Pancreas (tissue), 10 donors: ENCODE results near the gene DPY30. TPM values are rescaled to one million over a fixed set of nuclear protein-coding genes. Genes with fewer than 3 reads are reported as not detected.

Experiments
- ATAC-seq, 4 donors: fragments of 200-7000 bp; cut with Tn5 transposase; one replicate each; pipeline versions ENCODE4 v1.8.0 to v1.9.1; 2020; ENCODE audit warnings: mild to moderate bottlenecking in 4 of 4, moderate library complexity in 4 of 4
- DNase-seq, 6 donors: peaks; one replicate each; pipeline ENCODE4 v3.0.0-alpha.2; 2020
- FAIRE-seq: peaks from 2 replicates; lab custom pipeline; 2012; peaks lifted over from hg19 to GRCh38; lab: Jason Lieb, UNC
- H3K27ac ChIP-seq, 4 donors: fragments of 200-600 bp; sonication (generic); 1 replicate in 3 of 4; 2 replicates in 1 of 4; pipeline versions ENCODE4 v1.5.0 to v1.8.0; 2020
- H3K27me3 ChIP-seq, 4 donors: fragments of 200-600 bp; one replicate each; pipeline ENCODE4 v1.8.0; 2021
- H3K36me3 ChIP-seq, 3 donors: fragments of 200-600 bp; sonication (generic) in 1 of 3; one replicate each; pipeline versions ENCODE4 v1.5.0 to v1.8.0; 2020 to 2021
- H3K4me1 ChIP-seq, 3 donors: fragments of 200-600 bp; one replicate each; pipeline ENCODE4 v1.8.0; 2021
- H3K4me3 ChIP-seq, 4 donors: fragments of 200-600 bp; sonication (generic) in 2 of 4; one replicate each; pipeline versions ENCODE4 v1.5.0 to v1.8.0; 2020 to 2021
- H3K9me3 ChIP-seq, 4 donors: fragments of 200-600 bp; one replicate each; pipeline ENCODE4 v1.8.0; 2021
- WGBS, 2 donors: extraction: QIAGEN DNeasy Blood & Tissue Kit; methylation state at CpG; one replicate each; pipeline ENCODE4 v1.1.7; 2013; 5-methylcytosine and 5-hydroxymethylcytosine counted together
- intact Hi-C, 3 donors: fragments of 100-400 bp; cut with DNase I; formaldehyde crosslinking; loops; one replicate each; pipeline versions ENCODE4 v1.11.1 to v1.14.2; 2022
- polyA plus RNA-seq, 2 donors: library from polyadenylated mRNA; stranded (reverse); fragments of 200-250 nt; gene quantifications; one replicate each; pipeline ENCODE4 v1.2.3, GENCODE V29; 2013
- total RNA-seq, 6 donors: library from RNA; stranded (reverse); fragmentation: NEBNext Ultra II Directional in 4 of 6; extraction: Animal tissue kit (Norgen Biotek cat#: 25700) in 4 of 6; gene quantifications; one replicate each; pipeline versions ENCODE4 v1.2.1 to v1.2.4, GENCODE V29; 2021 to 2023
- TF ChIP-seq, protein P1 (sequence below), 4 donors: fragments of 200-600 bp; sonication (generic) in 3 of 4; IDR thresholded peaks; one replicate each; pipeline versions ENCODE4 v1.5.0 to v1.8.0; 2021; ENCODE audit warnings: antibody characterized with exemption in 4 of 4
- donor health status: healthy with polysubstance abuse.
- donor health status: DM: no; HTN: no; CAD: no; lungs with moderate emphysema.
- donor health status: DM: no; HTN: no; CAD: no.
- donor health status: control.
- donor health status: control.
- donor health status: Bipolar disorder and iron deficiency.
- donor health status: DM: yes; HTN: yes; CAD: no.
- donor health status: DM: no; HTN: no; CAD: no.
- donor health status: DM: no; HTN: no; CAD: no.
- donor health status: DM: yes; HTN: yes; CAD: no.

DPY30 gene
- total and polyA plus RNA-seq, 8 donors, result 17.6 to 58.7 (median 24.5) TPM

DNA sequence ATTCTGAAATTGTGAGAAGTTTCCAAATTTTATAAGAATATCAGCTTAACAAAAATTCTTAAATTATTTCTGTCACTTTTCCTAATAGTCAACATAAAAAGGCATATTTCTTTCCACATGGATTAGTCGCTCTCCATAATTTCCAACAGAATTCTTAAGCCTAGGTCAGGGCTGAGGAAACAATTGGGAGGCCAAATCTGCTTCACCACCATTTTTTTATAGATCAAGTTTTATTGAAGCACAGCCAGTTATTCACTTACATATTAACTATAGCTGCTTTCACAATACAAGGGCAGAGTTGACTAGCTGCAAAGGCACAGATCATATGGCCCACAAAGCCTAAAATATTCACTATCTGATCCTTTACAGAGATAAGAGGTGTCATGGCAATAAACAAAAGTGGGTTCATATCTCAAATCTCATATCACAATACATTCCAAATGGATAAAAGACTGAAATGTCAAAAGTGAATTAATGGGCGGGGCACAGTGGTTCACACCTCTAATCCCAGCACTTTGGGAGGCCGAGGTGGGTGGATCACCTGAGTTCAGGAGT is 47.5 kb downstream of the DPY30 start:
- 87 to 91% methylated on average over 3 of the region's 3 CpGs for WGBS, 2 donors
- no peaks in the 10 kb centered on the region for H3K27me3 ChIP-seq

DNA sequence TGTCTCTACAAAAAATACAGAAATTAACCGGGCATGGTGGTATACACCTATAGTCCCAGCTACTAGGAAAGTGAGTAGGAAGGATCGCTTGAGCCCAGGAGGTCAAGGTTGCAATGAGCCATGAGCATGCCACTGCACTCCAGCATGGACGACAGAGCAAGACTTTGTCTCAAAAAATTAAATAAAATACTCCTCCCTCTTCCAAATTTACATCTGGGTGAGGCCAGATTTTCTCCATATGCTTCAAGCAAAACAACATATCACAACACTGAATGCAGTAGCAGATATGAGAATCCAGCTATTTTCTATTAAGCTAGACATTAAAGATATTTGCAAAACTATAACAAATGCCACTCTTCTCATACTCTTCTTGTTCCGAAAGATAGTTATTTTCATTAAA is 49.7 kb downstream of the DPY30 start:
- no peak for DNase-seq
- no peak for FAIRE-seq
- 94 to 97% methylated on average over 4 of the region's 4 CpGs for WGBS, 2 donors
- no peak overlapping the region for H3K4me3 ChIP-seq
- no peaks in the 10 kb centered on the region for H3K9me3 ChIP-seq
- TF ChIP-seq, protein P1, sequence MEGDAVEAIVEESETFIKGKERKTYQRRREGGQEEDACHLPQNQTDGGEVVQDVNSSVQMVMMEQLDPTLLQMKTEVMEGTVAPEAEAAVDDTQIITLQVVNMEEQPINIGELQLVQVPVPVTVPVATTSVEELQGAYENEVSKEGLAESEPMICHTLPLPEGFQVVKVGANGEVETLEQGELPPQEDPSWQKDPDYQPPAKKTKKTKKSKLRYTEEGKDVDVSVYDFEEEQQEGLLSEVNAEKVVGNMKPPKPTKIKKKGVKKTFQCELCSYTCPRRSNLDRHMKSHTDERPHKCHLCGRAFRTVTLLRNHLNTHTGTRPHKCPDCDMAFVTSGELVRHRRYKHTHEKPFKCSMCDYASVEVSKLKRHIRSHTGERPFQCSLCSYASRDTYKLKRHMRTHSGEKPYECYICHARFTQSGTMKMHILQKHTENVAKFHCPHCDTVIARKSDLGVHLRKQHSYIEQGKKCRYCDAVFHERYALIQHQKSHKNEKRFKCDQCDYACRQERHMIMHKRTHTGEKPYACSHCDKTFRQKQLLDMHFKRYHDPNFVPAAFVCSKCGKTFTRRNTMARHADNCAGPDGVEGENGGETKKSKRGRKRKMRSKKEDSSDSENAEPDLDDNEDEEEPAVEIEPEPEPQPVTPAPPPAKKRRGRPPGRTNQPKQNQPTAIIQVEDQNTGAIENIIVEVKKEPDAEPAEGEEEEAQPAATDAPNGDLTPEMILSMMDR (IDR thresholded peaks at IDR 0.05), result no peak
- no peaks in the 10 kb centered on the region for H3K27me3 ChIP-seq
- H3K4me1 ChIP-seq, result peaks cover 0 to 4% (median 0%) of the 10 kb centered on the region in 3 donors
- H3K27ac ChIP-seq, result no peak overlapping the region
- no peak for ATAC-seq
- H3K36me3 ChIP-seq, result no peaks in the 10 kb centered on the region
- intact Hi-C loops, result no loop called here

More for the DNA sequence above, 47.5 kb downstream of the DPY30 start:
- intact Hi-C loops, result no loop called here
- Histone ChIP-seq H3K27ac (no peak overlapping the region), H3K4me3 (no peak overlapping the region), H3K9me3 (no peaks in the 10 kb centered on the region), H3K4me1 (peaks cover 0 to 4% (median 0%) of the 10 kb centered on the region in 3 donors), H3K36me3 (no peaks in the 10 kb centered on the region)
- FAIRE-seq (no peak), ATAC-seq (peak in 3 of 4 donors; percentile 28 to 64 (median 30)), DNase-seq (no peak)
- TF ChIP-seq, protein P1 (IDR thresholded peaks at IDR 0.05), result no peak

DNA sequence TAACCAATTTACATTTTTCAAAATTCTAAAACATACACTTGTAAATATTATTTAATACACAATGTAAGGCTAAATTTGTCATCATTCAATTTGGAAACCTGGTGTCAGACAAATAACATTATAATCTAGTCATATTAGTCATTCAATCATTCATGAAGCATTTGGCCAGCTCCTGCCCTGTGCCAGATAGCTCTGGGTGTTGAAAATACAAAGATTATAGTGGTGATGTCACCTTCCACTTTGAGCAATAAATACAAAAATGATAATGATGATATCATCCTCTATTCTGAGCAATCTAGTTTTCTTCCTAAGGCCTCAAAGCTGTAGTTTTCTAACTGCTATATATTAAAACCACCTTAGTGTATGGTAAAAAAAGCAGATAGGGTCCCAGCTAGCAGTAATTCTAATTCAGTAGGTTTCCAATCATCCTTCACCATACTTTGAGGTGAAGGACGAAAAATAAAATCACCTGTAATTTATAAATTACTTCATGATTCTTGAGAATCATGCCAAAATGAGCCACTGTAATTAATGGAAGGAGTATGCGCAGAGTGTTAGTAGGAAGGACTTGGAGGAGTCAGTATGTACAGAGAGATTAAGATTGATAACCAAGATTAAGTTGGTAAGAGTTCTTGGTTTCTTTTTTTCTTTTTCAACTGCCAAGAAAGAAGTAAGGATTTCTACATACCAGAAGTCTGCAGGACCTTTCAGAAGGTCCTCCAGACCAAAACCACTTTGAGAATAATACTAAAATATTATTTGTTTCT is 52.0 kb downstream of the DPY30 start:
- 91 to 92% methylated on average over 2 of the region's 2 CpGs for WGBS, 2 donors
- H3K36me3 ChIP-seq, result no peaks in the 10 kb centered on the region
- no peak overlapping the region for H3K4me3 ChIP-seq
- no peaks in the 10 kb centered on the region for H3K9me3 ChIP-seq
- H3K4me1 ChIP-seq, result peaks cover 0 to 4% (median 0%) of the 10 kb centered on the region in 3 donors
- FAIRE-seq (no peak), DNase-seq (no peak), ATAC-seq (peak in 3 of 4 donors; percentile 16 to 50 (median 30))
- intact Hi-C loops, result no loop called here
- H3K27ac ChIP-seq, result no peak overlapping the region
- TF ChIP-seq, protein P1 (IDR thresholded peaks at IDR 0.05), result no peak
- H3K27me3 ChIP-seq, result no peaks in the 10 kb centered on the region

DNA sequence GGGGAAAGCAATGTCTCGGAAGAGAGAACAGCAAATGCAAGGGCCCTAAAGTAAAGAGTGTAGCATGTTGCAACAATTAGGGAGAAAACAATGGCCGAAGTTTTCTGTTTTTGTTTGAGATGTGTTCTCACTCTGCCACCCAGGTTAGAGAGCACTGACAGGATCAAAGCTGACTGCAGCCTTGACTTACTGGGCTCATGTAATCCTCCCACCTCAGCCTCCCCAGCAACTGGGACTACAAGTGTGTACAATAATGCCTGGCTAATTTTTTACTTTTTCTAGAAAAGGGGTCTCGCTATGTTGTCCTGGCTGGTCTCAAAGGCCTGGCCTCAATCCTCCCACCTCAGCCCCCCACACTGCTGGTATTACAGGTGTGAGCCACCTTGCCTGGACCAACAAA is 52.7 kb downstream of the DPY30 start:
- FAIRE-seq, result no peak

More for the DNA sequence above, 52.7 kb downstream of the DPY30 start:
- Histone ChIP-seq H3K27me3 (no peaks in the 10 kb centered on the region), H3K36me3 (no peaks in the 10 kb centered on the region), H3K4me3 (no peak overlapping the region), H3K27ac (no peak overlapping the region), H3K4me1 (peaks cover 0 to 4% (median 0%) of the 10 kb centered on the region in 3 donors), H3K9me3 (no peaks in the 10 kb centered on the region)
- ATAC-seq (no peak), DNase-seq (no peak)
- 76 to 81% methylated on average over 3 of the region's 3 CpGs for WGBS, 2 donors
- intact Hi-C loops, result no loop called here
- TF ChIP-seq, protein P1 (IDR thresholded peaks at IDR 0.05), result no peak
